ENCODE measurements around the gene ELP5.

Gene ELP5

DNA sequence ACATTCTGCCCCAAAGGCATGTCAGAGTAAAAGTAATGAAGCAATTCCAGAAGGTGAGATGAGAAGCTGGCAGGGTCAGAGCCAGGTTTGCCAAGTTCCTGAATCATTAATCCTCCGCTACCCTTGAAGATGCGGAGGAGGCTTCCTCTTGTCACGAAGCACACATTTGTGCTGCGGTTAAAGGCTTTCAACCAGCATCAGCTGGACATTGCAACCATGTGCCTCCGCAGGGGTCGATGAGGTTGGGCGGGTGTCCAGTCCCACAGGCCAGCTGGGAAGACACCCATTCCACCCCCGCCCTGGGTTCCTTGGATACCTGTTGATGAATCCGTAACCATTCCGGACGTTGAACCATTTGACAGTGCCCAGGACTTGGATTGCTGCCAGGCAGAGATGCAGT lies 41.1 kb downstream of the ELP5 start:
- peaks cover 2% of the 10 kb centered on the region; the same call in 1 of the 2 replicates for H3K27me3 ChIP-seq (replicated peaks; ENCODE audit: control insufficient read depth, insufficient read depth, low read length)
- TF ChIP-seq, protein P1, sequence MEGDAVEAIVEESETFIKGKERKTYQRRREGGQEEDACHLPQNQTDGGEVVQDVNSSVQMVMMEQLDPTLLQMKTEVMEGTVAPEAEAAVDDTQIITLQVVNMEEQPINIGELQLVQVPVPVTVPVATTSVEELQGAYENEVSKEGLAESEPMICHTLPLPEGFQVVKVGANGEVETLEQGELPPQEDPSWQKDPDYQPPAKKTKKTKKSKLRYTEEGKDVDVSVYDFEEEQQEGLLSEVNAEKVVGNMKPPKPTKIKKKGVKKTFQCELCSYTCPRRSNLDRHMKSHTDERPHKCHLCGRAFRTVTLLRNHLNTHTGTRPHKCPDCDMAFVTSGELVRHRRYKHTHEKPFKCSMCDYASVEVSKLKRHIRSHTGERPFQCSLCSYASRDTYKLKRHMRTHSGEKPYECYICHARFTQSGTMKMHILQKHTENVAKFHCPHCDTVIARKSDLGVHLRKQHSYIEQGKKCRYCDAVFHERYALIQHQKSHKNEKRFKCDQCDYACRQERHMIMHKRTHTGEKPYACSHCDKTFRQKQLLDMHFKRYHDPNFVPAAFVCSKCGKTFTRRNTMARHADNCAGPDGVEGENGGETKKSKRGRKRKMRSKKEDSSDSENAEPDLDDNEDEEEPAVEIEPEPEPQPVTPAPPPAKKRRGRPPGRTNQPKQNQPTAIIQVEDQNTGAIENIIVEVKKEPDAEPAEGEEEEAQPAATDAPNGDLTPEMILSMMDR (IDR thresholded peaks at IDR 0.05; ENCODE audit: insufficient read depth, low read length, poor library complexity, severe bottlenecking): no peak

DNA sequence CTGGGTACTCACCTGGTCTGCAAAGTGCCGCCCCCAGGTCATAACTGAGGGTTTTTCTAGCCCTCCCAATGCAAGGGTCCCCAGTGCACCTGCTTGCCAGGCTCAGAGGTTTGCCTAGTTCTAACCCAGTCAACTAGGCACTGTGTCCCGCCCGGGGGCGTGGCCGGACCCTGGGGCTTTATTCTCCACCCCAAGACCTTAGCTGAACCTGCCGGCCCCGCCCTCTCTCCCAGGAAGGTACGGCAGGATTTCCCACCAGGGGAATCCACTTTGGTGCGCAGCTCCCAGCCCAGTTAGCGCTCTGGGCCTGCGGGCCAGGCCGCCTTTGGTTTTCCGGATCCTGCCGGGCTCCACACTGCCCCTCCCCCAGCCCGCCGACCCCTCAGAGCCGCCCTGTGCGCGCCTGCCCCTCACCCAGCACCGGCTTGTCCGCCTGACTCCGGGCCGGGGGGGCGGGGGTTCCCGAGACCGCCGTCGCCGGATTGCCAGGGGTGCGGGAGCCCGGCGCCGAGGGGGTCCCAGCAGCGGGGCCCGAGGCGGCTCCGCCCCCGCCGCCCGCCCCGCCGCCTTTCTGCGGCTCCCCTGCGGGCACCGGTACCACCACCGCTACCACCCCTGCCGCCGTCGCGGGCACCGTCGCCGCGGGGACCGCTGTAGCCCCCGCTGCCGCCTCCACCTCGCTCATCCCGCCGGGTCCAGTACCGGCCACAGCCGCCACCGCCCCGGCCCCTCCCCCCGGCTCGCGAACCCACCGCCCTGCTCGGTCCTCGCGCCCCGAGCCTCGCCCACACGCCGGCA lies 42.0 kb downstream of the ELP5 start:
- no peaks in the 10 kb centered on the region for H3K36me3 ChIP-seq (ENCODE audit: control insufficient read depth, insufficient read depth, low read length)
- H3K27me3 ChIP-seq (replicated peaks; ENCODE audit: control insufficient read depth, insufficient read depth, low read length): peaks cover 2% of the 10 kb centered on the region; the same call in 1 of the 2 replicates
- no peak overlapping the region for H3K4me3 ChIP-seq (replicated peaks; ENCODE audit: low read depth, low read length)
- TF ChIP-seq, protein P1 (IDR thresholded peaks at IDR 0.05; ENCODE audit: insufficient read depth, low read length, poor library complexity, severe bottlenecking): no peak
- DNase-seq (ENCODE audit: extremely low read depth, insufficient read length): no peak

More for the DNA sequence above, 41.1 kb downstream of the ELP5 start:
- DNase-seq (ENCODE audit: extremely low read depth, insufficient read length): no peak
- Histone ChIP-seq H3K36me3 (ENCODE audit: control insufficient read depth, insufficient read depth, low read length) (no peaks in the 10 kb centered on the region), H3K4me3 (replicated peaks; ENCODE audit: low read depth, low read length) (no peak overlapping the region)

DNA sequence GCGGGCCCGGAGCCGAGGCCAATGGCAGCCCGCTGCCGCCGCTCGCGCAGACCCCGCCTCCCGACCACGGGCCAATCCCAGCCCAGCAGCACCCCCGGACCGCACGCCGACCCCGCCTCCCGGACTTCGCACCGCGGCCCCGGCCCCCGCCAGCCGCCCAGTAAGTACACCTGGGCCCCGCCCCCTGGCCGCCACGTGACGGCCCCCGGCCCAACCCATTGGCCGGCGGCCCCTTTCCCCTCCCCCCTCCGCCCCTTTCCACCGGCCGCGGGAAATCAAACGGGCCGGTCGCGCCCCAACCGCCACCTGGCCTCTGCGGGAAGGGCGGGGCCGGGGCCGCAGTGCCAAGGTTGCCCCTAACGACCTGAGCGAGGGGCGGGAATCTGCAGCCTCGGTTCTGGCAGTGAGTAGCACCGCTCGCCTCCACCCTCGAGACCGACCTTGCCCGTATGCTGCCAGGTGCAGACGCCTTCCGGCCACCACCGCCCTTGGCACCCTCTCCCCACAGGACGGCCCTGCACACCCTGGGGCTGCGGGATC lies 42.7 kb downstream of the ELP5 start, which contains the start of gene YBX2:
YBX2 (minus strand) TSS at position 26 of the 540 bp plus-strand sequence. CDS start 139 bp downstream, outside the sequence.
- peak; percentile 85 for DNase-seq (ENCODE audit: extremely low read depth, insufficient read length)
- peaks cover 2% of the 10 kb centered on the region; the same call in 1 of the 2 replicates for H3K27me3 ChIP-seq (replicated peaks; ENCODE audit: control insufficient read depth, insufficient read depth, low read length)
- no peaks in the 10 kb centered on the region for H3K36me3 ChIP-seq (ENCODE audit: control insufficient read depth, insufficient read depth, low read length)
- TF ChIP-seq, protein P1 (IDR thresholded peaks at IDR 0.05; ENCODE audit: insufficient read depth, low read length, poor library complexity, severe bottlenecking): no peak
- H3K4me3 ChIP-seq (replicated peaks; ENCODE audit: low read depth, low read length): peak within 1 kb of the TSS; percentile 45

DNA sequence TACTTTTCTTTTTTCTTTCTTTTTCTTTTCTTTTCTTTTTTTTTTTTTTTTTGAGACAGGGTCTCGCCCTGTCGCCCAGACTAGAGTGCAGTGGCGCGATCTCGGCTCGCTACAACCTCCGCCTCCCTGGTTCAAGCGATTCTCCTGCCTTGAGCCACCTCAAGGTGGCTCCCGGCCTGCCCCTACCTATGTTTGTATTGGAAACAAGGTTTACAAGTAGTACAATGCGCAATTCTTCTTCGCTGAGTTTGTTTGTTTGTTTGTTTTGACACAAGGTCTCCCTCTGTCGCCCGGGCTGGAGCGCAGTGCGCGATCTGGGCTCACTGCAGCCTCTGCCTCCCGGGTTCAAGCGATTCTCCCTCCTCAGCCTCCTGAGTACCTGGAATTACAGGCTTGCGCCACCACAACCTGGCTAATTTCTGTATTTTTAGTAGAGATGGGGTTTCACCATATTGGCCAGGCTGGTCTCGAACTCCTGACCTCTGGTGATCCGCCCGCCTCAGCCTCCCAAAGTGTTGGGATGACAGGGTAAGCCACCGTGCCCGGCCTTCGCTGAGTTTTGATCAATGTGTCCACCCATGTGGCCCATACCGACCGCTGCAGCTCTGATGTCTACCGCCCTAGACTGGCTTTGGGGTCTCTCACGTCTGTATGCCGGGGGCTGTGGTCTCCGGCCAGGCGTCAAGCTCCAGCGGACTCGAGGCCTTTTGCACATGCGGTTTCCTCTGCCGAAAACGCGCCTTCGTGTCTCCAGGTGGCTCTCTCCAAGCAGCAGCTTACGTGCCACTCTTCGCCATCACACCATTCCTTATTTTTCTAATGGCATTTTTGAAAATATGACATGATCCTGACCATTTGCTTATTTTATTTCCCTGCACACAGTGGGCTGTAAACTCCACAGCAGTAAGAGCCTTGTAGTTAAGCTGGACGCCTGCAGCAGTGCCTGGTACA lies 43.5 kb downstream of the ELP5 start:
- H3K27me3 ChIP-seq (replicated peaks; ENCODE audit: control insufficient read depth, insufficient read depth, low read length): peaks cover 2% of the 10 kb centered on the region; the same call in 1 of the 2 replicates
- no peaks in the 10 kb centered on the region for H3K36me3 ChIP-seq (ENCODE audit: control insufficient read depth, insufficient read depth, low read length)
- TF ChIP-seq, protein P1 (IDR thresholded peaks at IDR 0.05; ENCODE audit: insufficient read depth, low read length, poor library complexity, severe bottlenecking): no peak
- DNase-seq (ENCODE audit: extremely low read depth, insufficient read length): no peak
- H3K4me3 ChIP-seq (replicated peaks; ENCODE audit: low read depth, low read length): no peak overlapping the region; the same call in 1 of the 2 replicates

DNA sequence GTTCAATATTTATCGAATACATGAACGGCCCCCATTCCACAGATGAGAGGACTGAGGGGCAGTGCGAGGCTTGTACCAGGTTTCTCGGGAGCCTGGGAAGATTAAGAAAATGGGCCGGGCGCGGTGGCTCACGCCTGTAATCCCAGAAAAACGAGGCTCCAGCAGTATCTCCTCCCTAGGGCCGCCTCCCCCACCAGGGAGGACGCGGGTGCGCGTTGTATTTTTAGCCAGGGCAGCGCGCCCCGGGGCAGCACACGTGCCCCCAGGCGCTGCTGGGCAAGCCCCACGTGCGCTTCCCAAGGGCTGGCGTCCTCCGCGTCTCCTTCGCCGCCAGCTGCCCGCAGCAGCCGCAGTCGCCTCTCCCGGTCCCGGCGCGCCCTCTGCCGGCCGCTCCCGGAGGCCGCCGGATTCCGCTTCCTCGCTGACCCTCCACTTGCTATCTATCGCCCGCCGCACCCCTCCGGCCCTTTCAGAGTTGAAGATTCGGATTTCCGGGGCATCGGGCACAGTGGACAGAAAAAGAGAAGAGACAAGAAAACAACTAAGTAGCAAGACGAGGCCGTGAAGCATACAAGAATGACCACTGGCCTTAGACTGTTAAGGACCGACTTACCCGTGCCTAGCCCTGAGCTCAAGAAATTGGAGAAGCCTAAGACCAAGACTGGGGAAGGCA lies 44.3 kb downstream of the ELP5 start:
- TF ChIP-seq, protein P1 (IDR thresholded peaks at IDR 0.05; ENCODE audit: insufficient read depth, low read length, poor library complexity, severe bottlenecking): peak; percentile 78
- Histone ChIP-seq H3K4me3 (replicated peaks; ENCODE audit: low read depth, low read length) (no peak overlapping the region), H3K36me3 (ENCODE audit: control insufficient read depth, insufficient read depth, low read length) (no peaks in the 10 kb centered on the region), H3K27me3 (replicated peaks; ENCODE audit: control insufficient read depth, insufficient read depth, low read length) (peaks cover 2% of the 10 kb centered on the region; the same call in 1 of the 2 replicates)
- peak; percentile 84 for DNase-seq (ENCODE audit: extremely low read depth, insufficient read length)

Data from GM06990 (cell line).